Transverse colon (tissue), 4 donors: ENCODE data around the gene HSD17B12.

Experiments used
- EP300 ChIP-seq: sonication (generic); formaldehyde crosslinking; IDR thresholded peaks from one replicate; pipeline ENCODE4 v1.6.1; 2017; ENCODE audit warnings: antibody characterized with exemption, low read depth
- POLR2A ChIP-seq: fragments of 450-650 bp; IDR thresholded peaks from one replicate; pipeline ENCODE4 v1.6.1; 2016; ENCODE audit warnings: antibody characterized with exemption, mild to moderate bottlenecking, moderate library complexity
- POLR2AphosphoS5 ChIP-seq, 3 donors: sonication (generic); formaldehyde crosslinking; IDR thresholded peaks; one replicate each; pipeline ENCODE4 v1.6.1; 2016; ENCODE audit warnings: antibody characterized with exemption in 3 of 3
- TF ChIP-seq, protein P1 (sequence below), 5 experiments: fragments of 200-600 bp in 3 of 5; fragments of 450-650 bp in 2 of 5; sonication (generic) in 3 of 5; IDR thresholded peaks; 1 replicate in 2 of 5; 2 replicates in 3 of 5; pipeline ENCODE4 v1.5.1; 2016 to 2017; ENCODE audit warnings: antibody characterized with exemption in 5 of 5, inconsistent platforms in 3 of 5, mild to moderate bottlenecking in 2 of 5, moderate library complexity in 1 of 5

DNA sequence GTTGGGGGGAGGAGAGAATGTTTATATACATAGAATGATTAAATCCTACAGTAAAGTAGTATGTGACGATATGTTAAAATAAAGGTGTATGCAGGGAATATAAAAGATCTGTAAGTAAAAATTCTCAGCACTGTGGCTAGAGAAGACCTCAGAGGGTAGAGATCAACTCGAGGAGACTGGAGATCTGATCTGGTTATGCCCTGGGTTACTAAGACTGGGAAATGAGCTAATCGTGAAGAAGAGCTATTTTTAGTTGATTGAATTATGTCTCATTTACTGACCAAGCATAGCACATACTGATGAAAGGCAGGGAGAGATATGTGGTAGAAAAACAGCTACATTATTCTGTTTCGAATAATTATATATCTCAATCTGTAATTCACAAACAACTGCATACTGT lies 157.3 kb downstream of the HSD17B12 start:
- TF ChIP-seq, protein P1, sequence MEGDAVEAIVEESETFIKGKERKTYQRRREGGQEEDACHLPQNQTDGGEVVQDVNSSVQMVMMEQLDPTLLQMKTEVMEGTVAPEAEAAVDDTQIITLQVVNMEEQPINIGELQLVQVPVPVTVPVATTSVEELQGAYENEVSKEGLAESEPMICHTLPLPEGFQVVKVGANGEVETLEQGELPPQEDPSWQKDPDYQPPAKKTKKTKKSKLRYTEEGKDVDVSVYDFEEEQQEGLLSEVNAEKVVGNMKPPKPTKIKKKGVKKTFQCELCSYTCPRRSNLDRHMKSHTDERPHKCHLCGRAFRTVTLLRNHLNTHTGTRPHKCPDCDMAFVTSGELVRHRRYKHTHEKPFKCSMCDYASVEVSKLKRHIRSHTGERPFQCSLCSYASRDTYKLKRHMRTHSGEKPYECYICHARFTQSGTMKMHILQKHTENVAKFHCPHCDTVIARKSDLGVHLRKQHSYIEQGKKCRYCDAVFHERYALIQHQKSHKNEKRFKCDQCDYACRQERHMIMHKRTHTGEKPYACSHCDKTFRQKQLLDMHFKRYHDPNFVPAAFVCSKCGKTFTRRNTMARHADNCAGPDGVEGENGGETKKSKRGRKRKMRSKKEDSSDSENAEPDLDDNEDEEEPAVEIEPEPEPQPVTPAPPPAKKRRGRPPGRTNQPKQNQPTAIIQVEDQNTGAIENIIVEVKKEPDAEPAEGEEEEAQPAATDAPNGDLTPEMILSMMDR (IDR thresholded peaks at IDR 0.05): no peak
- TF ChIP-seq EP300: no peak
- TF ChIP-seq POLR2AphosphoS5 (IDR thresholded peaks at IDR 0.05): no peak
- TF ChIP-seq POLR2A: no peak
